ENCODE data around the gene UBE2S. TPM values are rescaled to one million over a fixed set of nuclear protein-coding genes. Genes with fewer than 3 reads are reported as not detected.

Gene UBE2S
- polyA plus RNA-seq, 1 donor from 2014 or later: 119 TPM

DNA sequence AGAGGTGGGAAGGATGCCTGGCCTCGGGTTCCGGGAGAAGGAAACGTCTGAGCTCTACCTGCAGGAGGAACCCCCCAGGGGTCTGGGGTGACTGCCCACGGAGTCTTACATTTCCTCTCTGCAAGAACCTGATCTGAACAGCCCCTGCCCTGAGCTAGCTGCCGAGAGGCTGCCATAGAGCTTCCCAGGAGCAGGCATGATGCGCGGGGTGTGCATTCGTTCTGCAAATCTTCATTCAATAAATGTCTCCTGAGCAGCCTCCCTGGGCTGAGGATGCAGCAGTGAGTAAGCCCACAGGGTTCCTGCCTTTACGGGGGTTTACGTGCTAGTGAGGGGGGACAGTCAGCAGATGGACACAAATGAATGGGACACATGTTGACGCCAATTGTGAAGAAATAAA, 37.1 kb upstream of the UBE2S start:
- H2AFZ ChIP-seq (ENCODE audit: low read depth, low read length): no peak overlapping the region
- no peaks in the 10 kb centered on the region for H3K9me3 ChIP-seq (ENCODE audit: low read length)
- H3K27me3 ChIP-seq (ENCODE audit: insufficient read depth, low read depth, low read length): peaks cover 53% of the 10 kb centered on the region
- H3F3A ChIP-seq (ENCODE audit: insufficient read depth, low read length, poor library complexity, severe bottlenecking): no peaks in the 10 kb centered on the region
- no peaks in the 10 kb centered on the region for H3K9me2 ChIP-seq (ENCODE audit: insufficient read depth, low read length)
- no peaks in the 10 kb centered on the region for H3K36me3 ChIP-seq (ENCODE audit: insufficient read depth, low read length)
- H4K20me1 ChIP-seq (ENCODE audit: insufficient read depth): peaks cover 6% of the 10 kb centered on the region
- H3K79me2 ChIP-seq (replicated peaks; ENCODE audit: insufficient read depth, low read length): no peaks in the 10 kb centered on the region
- TF ChIP-seq EZH2 (IDR thresholded peaks at IDR 0.05; ENCODE audit: borderline replicate concordance, insufficient read depth, low read length, poor library complexity, severe bottlenecking): no peak
- no peak for TF ChIP-seq SMC3 (conservative IDR thresholded peaks at IDR 0.05; ENCODE audit: poor library complexity)
- no peak for TF ChIP-seq EP300 (conservative IDR thresholded peaks at IDR 0.05; ENCODE audit: poor library complexity, severe bottlenecking)
- H3K4me3 ChIP-seq (ENCODE audit: low read length): peak overlapping the region; percentile 22
- H3K4me2 ChIP-seq (ENCODE audit: low read length): no peak overlapping the region
- H3K27ac ChIP-seq (ENCODE audit: low read length): no peak overlapping the region
- H3K9ac ChIP-seq (ENCODE audit: low read length): no peak overlapping the region

DNA sequence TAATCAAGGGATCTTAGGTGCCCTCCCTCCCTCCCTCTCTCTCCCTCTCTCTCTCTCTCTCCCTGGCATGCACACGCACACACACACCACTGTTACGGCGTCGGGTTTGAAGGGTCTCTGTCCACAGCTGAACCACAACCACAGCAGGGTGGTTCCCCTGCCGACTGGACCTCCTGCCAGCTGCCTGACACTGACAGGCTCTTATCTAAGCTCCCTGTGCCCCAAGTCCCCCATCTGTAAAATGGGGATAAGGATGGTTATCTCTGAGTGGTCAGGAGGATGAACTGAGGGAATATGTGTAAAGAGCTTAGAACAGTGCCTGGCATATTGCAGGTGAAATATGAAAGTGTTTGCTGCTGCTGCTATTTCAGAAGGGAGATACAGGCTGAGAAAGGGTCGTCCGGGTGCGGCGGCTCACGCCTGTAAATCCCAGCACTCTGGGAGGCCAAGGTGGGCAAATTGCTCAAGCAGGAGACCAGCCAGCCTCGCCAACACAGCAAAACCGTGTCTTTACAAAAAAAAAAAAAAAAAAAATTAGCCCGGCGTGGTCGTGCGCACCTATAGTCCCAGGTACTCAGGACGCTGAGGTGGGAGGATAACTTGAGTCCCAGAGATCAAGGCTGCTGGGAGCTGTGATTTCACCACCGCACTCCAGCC, 36.4 kb upstream of the UBE2S start:
- H3F3A ChIP-seq (ENCODE audit: insufficient read depth, low read length, poor library complexity, severe bottlenecking): no peaks in the 10 kb centered on the region
- peaks cover 60% of the 10 kb centered on the region for H3K27me3 ChIP-seq (ENCODE audit: insufficient read depth, low read depth, low read length)
- TF ChIP-seq RAD21 (conservative IDR thresholded peaks at IDR 0.05) (no peak), EP300 (conservative IDR thresholded peaks at IDR 0.05; ENCODE audit: poor library complexity, severe bottlenecking) (no peak), TAF1 (IDR thresholded peaks at IDR 0.05; ENCODE audit: low read depth) (no peak), CTCF (IDR thresholded peaks at IDR 0.05; ENCODE audit: poor library complexity, severe bottlenecking) (no peak), SMC3 (conservative IDR thresholded peaks at IDR 0.05; ENCODE audit: poor library complexity) (no peak), EZH2 (IDR thresholded peaks at IDR 0.05; ENCODE audit: borderline replicate concordance, insufficient read depth, low read length, poor library complexity, severe bottlenecking) (no peak), POLR2AphosphoS5 (IDR thresholded peaks at IDR 0.05) (no peak), MXI1 (conservative IDR thresholded peaks at IDR 0.05; ENCODE audit: poor library complexity, severe bottlenecking) (no peak)
- TF ChIP-seq, protein P1, sequence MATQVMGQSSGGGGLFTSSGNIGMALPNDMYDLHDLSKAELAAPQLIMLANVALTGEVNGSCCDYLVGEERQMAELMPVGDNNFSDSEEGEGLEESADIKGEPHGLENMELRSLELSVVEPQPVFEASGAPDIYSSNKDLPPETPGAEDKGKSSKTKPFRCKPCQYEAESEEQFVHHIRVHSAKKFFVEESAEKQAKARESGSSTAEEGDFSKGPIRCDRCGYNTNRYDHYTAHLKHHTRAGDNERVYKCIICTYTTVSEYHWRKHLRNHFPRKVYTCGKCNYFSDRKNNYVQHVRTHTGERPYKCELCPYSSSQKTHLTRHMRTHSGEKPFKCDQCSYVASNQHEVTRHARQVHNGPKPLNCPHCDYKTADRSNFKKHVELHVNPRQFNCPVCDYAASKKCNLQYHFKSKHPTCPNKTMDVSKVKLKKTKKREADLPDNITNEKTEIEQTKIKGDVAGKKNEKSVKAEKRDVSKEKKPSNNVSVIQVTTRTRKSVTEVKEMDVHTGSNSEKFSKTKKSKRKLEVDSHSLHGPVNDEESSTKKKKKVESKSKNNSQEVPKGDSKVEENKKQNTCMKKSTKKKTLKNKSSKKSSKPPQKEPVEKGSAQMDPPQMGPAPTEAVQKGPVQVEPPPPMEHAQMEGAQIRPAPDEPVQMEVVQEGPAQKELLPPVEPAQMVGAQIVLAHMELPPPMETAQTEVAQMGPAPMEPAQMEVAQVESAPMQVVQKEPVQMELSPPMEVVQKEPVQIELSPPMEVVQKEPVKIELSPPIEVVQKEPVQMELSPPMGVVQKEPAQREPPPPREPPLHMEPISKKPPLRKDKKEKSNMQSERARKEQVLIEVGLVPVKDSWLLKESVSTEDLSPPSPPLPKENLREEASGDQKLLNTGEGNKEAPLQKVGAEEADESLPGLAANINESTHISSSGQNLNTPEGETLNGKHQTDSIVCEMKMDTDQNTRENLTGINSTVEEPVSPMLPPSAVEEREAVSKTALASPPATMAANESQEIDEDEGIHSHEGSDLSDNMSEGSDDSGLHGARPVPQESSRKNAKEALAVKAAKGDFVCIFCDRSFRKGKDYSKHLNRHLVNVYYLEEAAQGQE (IDR thresholded peaks at IDR 0.05; ENCODE audit: borderline replicate concordance): no peak
- H2AFZ ChIP-seq (ENCODE audit: low read depth, low read length): no peak overlapping the region
- H3K4me2 ChIP-seq (ENCODE audit: low read length): no peak overlapping the region
- H3K36me3 ChIP-seq (ENCODE audit: insufficient read depth, low read length): no peaks in the 10 kb centered on the region
- no peaks in the 10 kb centered on the region for H3K79me2 ChIP-seq (replicated peaks; ENCODE audit: insufficient read depth, low read length)
- peaks cover 6% of the 10 kb centered on the region for H4K20me1 ChIP-seq (ENCODE audit: insufficient read depth)
- H3K9me2 ChIP-seq (ENCODE audit: insufficient read depth, low read length): no peaks in the 10 kb centered on the region
- H3K4me3 ChIP-seq (ENCODE audit: low read length): peak overlapping the region; percentile 60
- H3K27ac ChIP-seq (ENCODE audit: low read length): no peak overlapping the region
- peak overlapping the region; percentile 55 for H3K9ac ChIP-seq (ENCODE audit: low read length)
- H3K9me3 ChIP-seq (ENCODE audit: low read length): no peaks in the 10 kb centered on the region
